ENCODE data around the gene MEIOB.

Gene MEIOB

GRCh38 chr16:1857433-1858097 is 14.4 kb downstream of the MEIOB start:
- H3K9me3 ChIP-seq (ENCODE audit: control insufficient read depth, insufficient read depth, low read depth, low read length): no peaks in the 10 kb centered on the region
- no peaks in the 10 kb centered on the region for H3K36me3 ChIP-seq (ENCODE audit: control insufficient read depth in 2 of 2, insufficient read depth in 1 of 2, low read length in 2 of 2)
- ChIA-PET POLR2A (interaction anchor here (1.5 to 2.5 kb wide), 2 partner anchors 107 to 297 kb away, joined by 4 to 6 read pairs; partner anchors contain the start of gene RPS2), CTCF (interaction anchor here (0.7 to 1.5 kb wide), 4 partner anchors 8 to 146 kb away, joined by 3 to 9 read pairs (median 3); no protein-coding TSS in a partner anchor)
- no peak overlapping the region for H3K4me3 ChIP-seq (ENCODE audit: low read depth, low read length)
- H3K4me1 ChIP-seq (ENCODE audit: control insufficient read depth, insufficient read depth, low read length): no peaks in the 10 kb centered on the region; the same call in 1 of the 2 replicates
- TF ChIP-seq KLF8 (tag by site-specific recombination; IDR thresholded peaks at IDR 0.05) (no peak), PRDM1 (tag by site-specific recombination; IDR thresholded peaks at IDR 0.05) (peak; percentile 81), TRIM28 (IDR thresholded peaks at IDR 0.05; ENCODE audit: borderline replicate concordance, low read length) (no peak), ZNF600 (tag by site-specific recombination; IDR thresholded peaks at IDR 0.05) (peak; percentile 22; the same call in 1 of the 2 replicates), RBAK (tag by site-specific recombination; IDR thresholded peaks at IDR 0.05) (no peak), PATZ1 (tag by site-specific recombination; IDR thresholded peaks at IDR 0.05) (no peak), ZNF280C (tag by site-specific recombination; IDR thresholded peaks at IDR 0.05) (no peak), ZNF626 (tag by site-specific recombination; IDR thresholded peaks at IDR 0.05) (no peak), ZNF24 (tag by site-specific recombination; IDR thresholded peaks at IDR 0.05) (no peak), ZNF555 (tag by site-specific recombination; conservative IDR thresholded peaks at IDR 0.05) (no peak), ZFP41 (tag by site-specific recombination; IDR thresholded peaks at IDR 0.05; ENCODE audit: borderline replicate concordance) (no peak), SCRT2 (tag by site-specific recombination; IDR thresholded peaks at IDR 0.05) (peak; percentile 72), ZNF121 (tag by site-specific recombination; IDR thresholded peaks at IDR 0.05) (no peak), PRDM10 (tag by site-specific recombination; IDR thresholded peaks at IDR 0.05) (peak; percentile 89), ZNF335 (tag by site-specific recombination; conservative IDR thresholded peaks at IDR 0.05) (no peak), OSR2 (tag by site-specific recombination; IDR thresholded peaks at IDR 0.05) (no peak), ZBTB26 (tag by site-specific recombination; optimal IDR thresholded peaks at IDR 0.05) (no peak)
- H3K27ac ChIP-seq (ENCODE audit: extremely low read depth, low read depth, low read length): no peak overlapping the region
